ENCODE data around the gene PTPRQ. TPM values are rescaled to one million over a fixed set of nuclear protein-coding genes. Genes with fewer than 3 reads are reported as not detected.

Gene PTPRQ
- total and polyA plus RNA-seq, 2 of the 8 experiments (the other 6 are each of a cell fraction or from before 2014, with no cell fraction given), result not detected

DNA sequence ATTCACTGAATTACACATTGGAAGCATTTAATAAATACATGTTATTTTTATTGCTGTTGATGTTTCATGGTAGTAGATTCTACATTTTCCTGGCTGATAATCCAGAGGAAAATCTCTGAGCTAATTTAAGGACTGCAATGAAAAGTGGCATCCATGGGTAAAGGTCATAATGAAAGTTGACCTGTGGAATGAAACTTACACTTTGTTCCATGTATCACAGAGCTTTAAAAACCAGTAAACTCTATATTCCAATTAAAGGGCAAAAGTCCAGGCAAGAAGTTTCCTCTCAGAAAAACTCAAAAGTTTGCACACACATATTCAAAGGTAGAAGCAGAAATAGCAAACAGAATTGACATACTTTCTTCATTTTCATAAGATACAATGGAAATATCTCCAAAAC is 218.6 kb downstream of the PTPRQ start:
- DNase-seq (ENCODE audit: low read depth in 1 of 2, low spot score in 2 of 2) (no peak), FAIRE-seq (no peak)
- Histone ChIP-seq H3K4me1 (replicated peaks in 1 of 4; ENCODE audit: control insufficient read depth in 3 of 4, insufficient read depth in 4 of 4, low read length in 3 of 4) (no peaks in the 10 kb centered on the region), H2BK5ac (ENCODE audit: low read depth, low read length) (no peak overlapping the region), H3K18ac (ENCODE audit: extremely low read depth, low read length) (no peak overlapping the region), H4K8ac (ENCODE audit: extremely low read depth, insufficient read depth, low read length) (no peak overlapping the region), H3K36me3 (ENCODE audit: control insufficient read depth in 2 of 4, insufficient read depth in 4 of 4, low read length in 3 of 4) (no peaks in the 10 kb centered on the region), H2AK5ac (ENCODE audit: low read depth, low read length) (no peak overlapping the region), H3K56ac (replicated peaks; ENCODE audit: insufficient read length, low read depth, low read length) (no peak overlapping the region), H2BK12ac (ENCODE audit: low read depth, low read length) (no peak overlapping the region), H2BK20ac (ENCODE audit: low read length) (no peak overlapping the region), H3K9ac (replicated peaks in 1 of 4; ENCODE audit: extremely low read depth in 1 of 4, low read depth in 3 of 4, low read length in 3 of 4) (no peak overlapping the region), H4K91ac (replicated peaks; ENCODE audit: insufficient read length, low read length) (no peak overlapping the region), H3K4me2 (ENCODE audit: insufficient read depth in 1 of 2, low read depth in 2 of 2, low read length in 2 of 2) (no peak overlapping the region), H3K9me3 (ENCODE audit: insufficient read depth in 2 of 2, low read depth in 1 of 2, low read length in 1 of 2) (no peaks in the 10 kb centered on the region), H3K27me3 (replicated peaks in 1 of 4; ENCODE audit: control insufficient read depth in 3 of 4, extremely low read depth in 1 of 4, insufficient read depth in 3 of 4, low read length in 3 of 4) (no peaks in the 10 kb centered on the region), H3K23ac (ENCODE audit: insufficient read length) (no peak overlapping the region), H3K79me1 (ENCODE audit: low read depth, low read length) (no peaks in the 10 kb centered on the region), H3K4ac (replicated peaks; ENCODE audit: insufficient read length, low read depth, low read length) (no peak overlapping the region), H3K79me2 (ENCODE audit: control insufficient read depth in 1 of 2, insufficient read depth in 2 of 2, low read length in 2 of 2) (no peaks in the 10 kb centered on the region), H3K27ac (ENCODE audit: low read depth, low read length) (no peak overlapping the region), H3K23me2 (ENCODE audit: low read depth, low read length) (no peaks in the 10 kb centered on the region), H2AFZ (ENCODE audit: low read length) (no peak overlapping the region), H2BK15ac (ENCODE audit: low read length) (no peak overlapping the region), H4K5ac (ENCODE audit: insufficient read length, low read depth, low read length) (no peak overlapping the region), H3K4me3 (ENCODE audit: extremely low read depth in 1 of 4, insufficient read depth in 2 of 4, low read depth in 3 of 4, low read length in 4 of 4) (no peak overlapping the region), H4K20me1 (replicated peaks in 1 of 2; ENCODE audit: control insufficient read depth in 1 of 2, insufficient read depth in 2 of 2, low read length in 2 of 2) (peaks cover 0 to 1% of the 10 kb centered on the region in 2 experiments), H3K14ac (ENCODE audit: insufficient read length) (no peak overlapping the region), H2BK120ac (replicated peaks; ENCODE audit: low read depth, low read length) (no peak overlapping the region)
- ChIA-PET CTCF (ENCODE audit: partially characterized antibody) (no interaction called here), POLR2A (ENCODE audit: partially characterized antibody) (no interaction called here)
- TF ChIP-seq ASH2L (IDR thresholded peaks at IDR 0.05; ENCODE audit: low read length) (no peak), BRCA1 (IDR thresholded peaks at IDR 0.05; ENCODE audit: low read depth, low read length) (no peak), TAF7 (optimal IDR thresholded peaks at IDR 0.05; ENCODE audit: borderline replicate concordance, low read depth, low read length) (no peak), KDM4A (IDR thresholded peaks at IDR 0.05; ENCODE audit: low read depth, low read length, severe bottlenecking) (no peak), CBX5 (IDR thresholded peaks at IDR 0.05; ENCODE audit: low read depth, low read length) (no peak), CREB1 (IDR thresholded peaks at IDR 0.05) (no peak), SIN3A (conservative IDR thresholded peaks at IDR 0.05 in 1 of 2, IDR thresholded peaks at IDR 0.05 in 1 of 2; ENCODE audit: low read depth in 1 of 2, low read length in 2 of 2) (no peak)

Data from H1 (cell line).